Gastroesophageal sphincter (tissue), 3 donors: ENCODE results near the gene AIFM3.

Experiments used
- CTCF ChIP-seq, 4 experiments: fragments of 200-600 bp in 2 of 4; fragments of 450-650 bp in 2 of 4; sonication (generic) in 1 of 4; IDR thresholded peaks; one replicate each; pipeline ENCODE4 v1.5.1; 2017 to 2019; ENCODE audit warnings: antibody characterized with exemption in 4 of 4, mild to moderate bottlenecking in 2 of 4, moderate library complexity in 2 of 4
- EP300 ChIP-seq: sonication (generic); formaldehyde crosslinking; IDR thresholded peaks from one replicate; pipeline ENCODE4 v1.6.1; 2017; ENCODE audit warnings: antibody characterized with exemption, mild to moderate bottlenecking
- POLR2A ChIP-seq, 2 donors: fragments of 450-650 bp; IDR thresholded peaks; one replicate each; pipeline ENCODE4 v1.6.1; 2017; ENCODE audit warnings: antibody characterized with exemption in 2 of 2, mild to moderate bottlenecking in 2 of 2, moderate library complexity in 1 of 2
- POLR2AphosphoS5 ChIP-seq: sonication (generic); formaldehyde crosslinking; IDR thresholded peaks from one replicate; pipeline ENCODE4 v1.6.1; 2017; ENCODE audit warnings: antibody characterized with exemption

DNA sequence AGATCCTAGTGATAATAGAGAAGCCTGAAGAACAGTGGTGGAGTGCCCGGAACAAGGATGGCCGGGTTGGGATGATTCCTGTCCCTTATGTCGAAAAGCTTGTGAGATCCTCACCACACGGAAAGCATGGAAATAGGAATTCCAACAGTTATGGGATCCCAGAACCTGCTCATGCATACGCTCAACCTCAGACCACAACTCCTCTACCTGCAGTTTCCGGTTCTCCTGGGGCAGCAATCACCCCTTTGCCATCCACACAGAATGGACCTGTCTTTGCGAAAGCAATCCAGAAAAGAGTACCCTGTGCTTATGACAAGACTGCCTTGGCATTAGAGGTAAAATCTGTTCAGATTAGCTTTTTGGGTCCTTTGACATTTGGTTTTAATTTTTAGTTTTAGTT is 33.1 kb upstream of the AIFM3 start:
- TF ChIP-seq CTCF (IDR thresholded peaks at IDR 0.05): no peak
- TF ChIP-seq POLR2A (IDR thresholded peaks at IDR 0.05): no peak
- TF ChIP-seq POLR2AphosphoS5: no peak
- no peak for TF ChIP-seq EP300
